SKM-1 treated with dmso at 0.1 percent for 144 hours (cell line): ENCODE results near the gene HPSE2.

Experiments
- DNase-seq: peaks from one replicate; lab custom pipeline; 2025; ENCODE audit not compliant: unreplicated experiment; lab: John Stamatoyannopoulos, UW

HPSE2 gene

GRCh38 chr10:98628206-98628605, 607.4 kb downstream of the HPSE2 start:
- DNase-seq: no peak

GRCh38 chr10:98627711-98628110, 607.9 kb downstream of the HPSE2 start:
- DNase-seq: no peak

- no peak for DNase-seq
Measured at GRCh38 chr10:98624963-98625362, 610.7 kb downstream of the HPSE2 start.

GRCh38 chr10:98623176-98623575, 612.5 kb downstream of the HPSE2 start:
- peak; percentile 82 for DNase-seq

GRCh38 chr10:98621630-98622029, 614.0 kb downstream of the HPSE2 start:
- DNase-seq: no peak

GRCh38 chr10:98620503-98620902, 615.1 kb downstream of the HPSE2 start:
- no peak for DNase-seq

- DNase-seq: peak; percentile 93
Measured at GRCh38 chr10:98619446-98619845, 616.2 kb downstream of the HPSE2 start.

GRCh38 chr10:98617906-98618520, 617.6 kb downstream of the HPSE2 start:
- peak; percentile 35 for DNase-seq

- no peak for DNase-seq
Measured at GRCh38 chr10:98613446-98613845, 622.2 kb downstream of the HPSE2 start.

- DNase-seq: no peak
Measured at GRCh38 chr10:98611436-98611835, 624.2 kb downstream of the HPSE2 start.

GRCh38 chr10:98610836-98611235, 624.8 kb downstream of the HPSE2 start:
- no peak for DNase-seq

- no peak for DNase-seq
Measured at GRCh38 chr10:98610301-98610700, 625.4 kb downstream of the HPSE2 start.

- no peak for DNase-seq
Measured at GRCh38 chr10:98609265-98609664, 626.4 kb downstream of the HPSE2 start.

- no peak for DNase-seq
Measured at GRCh38 chr10:98608411-98608810, 627.2 kb downstream of the HPSE2 start.

- DNase-seq: no peak
Measured at GRCh38 chr10:98602224-98602623, 633.4 kb downstream of the HPSE2 start.

- DNase-seq: no peak
Measured at GRCh38 chr10:98599032-98599610, 636.5 kb downstream of the HPSE2 start.

GRCh38 chr10:98596404-98596803, 639.2 kb downstream of the HPSE2 start:
- no peak for DNase-seq

GRCh38 chr10:98589691-98590090, 646.0 kb downstream of the HPSE2 start:
- DNase-seq: no peak

GRCh38 chr10:98589007-98589406, 646.6 kb downstream of the HPSE2 start:
- DNase-seq: no peak

GRCh38 chr10:98587156-98587837, 648.4 kb downstream of the HPSE2 start:
- no peak for DNase-seq

- DNase-seq: no peak
Measured at GRCh38 chr10:98586096-98586495, 649.6 kb downstream of the HPSE2 start.

GRCh38 chr10:98582363-98582762, 653.3 kb downstream of the HPSE2 start:
- no peak for DNase-seq
